Body of pancreas (tissue), 4 donors: ENCODE measurements around the gene KCNA3. TPM values are rescaled to one million over a fixed set of nuclear protein-coding genes. Genes with fewer than 3 reads are reported as not detected.

Experiments used
- ATAC-seq: fragments of 150-250 bp; one replicate; pipeline ENCODE4 v1.9.1; 2016
- DNase-seq, 4 donors: peaks; one replicate each; pipeline ENCODE4 v3.0.0-alpha.2; 2019
- H3K27ac ChIP-seq, 4 donors: fragments of 200-600 bp; sonication (generic); 1 replicate in 3 of 4; 2 replicates in 1 of 4; pipeline versions ENCODE4 v1.5.1 to v1.6.1; 2016 to 2019; ENCODE audit warnings: mild to moderate bottlenecking in 1 of 4, mixed read lengths in 1 of 4, moderate library complexity in 1 of 4
- H3K27me3 ChIP-seq, 2 donors: fragments of 200-600 bp; sonication (generic); one replicate each; pipeline ENCODE4 v1.6.0; 2016; ENCODE audit warnings: mild to moderate bottlenecking in 1 of 2
- H3K36me3 ChIP-seq, 2 donors: fragments of 200-600 bp; sonication (generic); replicated peaks in 1 of 2; 2 replicates each; pipeline ENCODE4 v1.5.1; 2016; ENCODE audit warnings: low read depth in 2 of 2; ENCODE audit not compliant: insufficient read depth in 1 of 2
- H3K4me1 ChIP-seq: fragments of 200-600 bp; sonication (generic); one replicate; pipeline ENCODE4 v1.6.0; 2016
- H3K4me3 ChIP-seq, 2 donors: fragments of 200-600 bp; sonication (generic); 1 replicate in 1 of 2; 2 replicates in 1 of 2; pipeline ENCODE4 v1.5.1; 2016 to 2019
- H3K9me3 ChIP-seq, 3 donors: fragments of 200-600 bp; sonication (generic); 1 replicate in 2 of 3; 2 replicates in 1 of 3; pipeline ENCODE4 v1.5.1; 2016
- POLR2A ChIP-seq, 3 donors: fragments of 450-650 bp; IDR thresholded peaks; one replicate each; pipeline ENCODE4 v1.6.1; 2016; ENCODE audit warnings: antibody characterized with exemption in 3 of 3, mild to moderate bottlenecking in 2 of 3
- WGBS, 2 donors: methylation state at CpG; one replicate each; pipeline ENCODE4 v1.1.5; 2017; 5-methylcytosine and 5-hydroxymethylcytosine counted together
- intact Hi-C: fragments of 100-400 bp; cut with DNase I; formaldehyde crosslinking; loops from one replicate; pipeline ENCODE4 v1.15.1; 2023
- total RNA-seq, 2 donors: library from RNA; depleted of rRNA; stranded (reverse); fragments of >200 nt; gene quantifications; one replicate each; pipeline ENCODE4 v1.1.0, GENCODE V29; 2016
- TF ChIP-seq, protein P1 (sequence below), 7 experiments: fragments of 450-650 bp in 4 of 7; fragments of 200-600 bp in 3 of 7; sonication (generic) in 3 of 7; IDR thresholded peaks; one replicate each; pipeline ENCODE4 v1.5.1; 2016 to 2019; ENCODE audit warnings: antibody characterized with exemption in 7 of 7

KCNA3 gene
- total RNA-seq, 2 donors from 2014 or later: 1.3 to 2.3 TPM

DNA sequence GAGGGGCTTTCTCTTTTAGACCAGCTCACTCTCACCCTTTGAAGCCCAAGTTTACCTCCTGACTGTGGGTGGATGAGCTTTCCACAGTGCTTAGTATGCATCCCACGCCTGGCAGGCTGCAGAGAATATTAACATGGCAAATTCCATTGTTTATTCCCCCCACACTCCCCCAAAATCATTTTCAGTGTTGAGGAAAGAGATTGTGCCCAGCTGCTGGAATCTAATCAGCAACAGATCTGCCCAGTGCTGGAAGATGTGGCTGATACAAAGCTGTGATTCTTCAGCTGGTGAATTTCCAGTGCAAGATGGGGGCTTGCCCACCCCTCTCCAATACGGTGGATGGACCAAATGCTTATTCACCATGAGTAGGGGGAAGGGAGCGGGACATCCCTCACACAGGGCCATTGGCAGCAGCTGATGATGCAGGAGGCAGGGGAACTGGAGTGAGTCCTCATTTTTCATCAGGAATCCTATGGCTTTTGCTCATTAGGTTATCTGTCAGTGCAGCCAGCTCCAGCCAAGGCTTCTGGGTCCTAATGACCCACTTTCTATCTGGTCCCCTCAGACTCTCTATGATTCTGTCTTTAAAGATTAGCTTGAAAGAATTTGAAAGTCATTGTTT, 39.7 kb upstream of the KCNA3 start:
- WGBS, 2 donors: 51 to 52% methylated on average over 3 of the region's 3 CpGs
- DNase-seq: no peak
- intact Hi-C loops: no loop called here

DNA sequence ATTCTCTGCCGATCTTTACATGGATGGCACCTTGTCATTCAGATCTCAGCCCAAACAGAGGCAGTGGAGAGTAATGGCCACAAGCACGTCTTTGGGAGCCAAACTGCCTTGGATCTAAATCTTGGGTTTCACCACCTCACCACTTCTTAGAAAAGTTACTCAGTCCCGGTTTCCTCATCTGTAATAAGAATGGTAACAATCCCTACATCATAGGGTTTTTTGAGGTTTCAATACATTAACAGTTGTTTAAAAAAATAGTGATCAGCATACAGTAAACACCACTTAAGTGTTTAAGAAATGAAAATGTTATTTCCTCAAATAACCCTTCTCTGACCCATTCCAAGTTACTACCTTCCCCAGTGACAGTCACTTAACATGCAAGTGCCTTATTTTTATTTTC, 38.5 kb upstream of the KCNA3 start:
- ATAC-seq: no peak
- intact Hi-C loops: no loop called here
- 44 to 58% methylated on average over 3 of the region's 3 CpGs for WGBS, 2 donors
- no peak for DNase-seq
- Histone ChIP-seq H3K4me1 (no peaks in the 10 kb centered on the region), H3K9me3 (no peaks in the 10 kb centered on the region), H3K36me3 (no peaks in the 10 kb centered on the region), H3K4me3 (no peak overlapping the region), H3K27ac (no peak overlapping the region), H3K27me3 (no peaks in the 10 kb centered on the region)
- TF ChIP-seq, protein P1, sequence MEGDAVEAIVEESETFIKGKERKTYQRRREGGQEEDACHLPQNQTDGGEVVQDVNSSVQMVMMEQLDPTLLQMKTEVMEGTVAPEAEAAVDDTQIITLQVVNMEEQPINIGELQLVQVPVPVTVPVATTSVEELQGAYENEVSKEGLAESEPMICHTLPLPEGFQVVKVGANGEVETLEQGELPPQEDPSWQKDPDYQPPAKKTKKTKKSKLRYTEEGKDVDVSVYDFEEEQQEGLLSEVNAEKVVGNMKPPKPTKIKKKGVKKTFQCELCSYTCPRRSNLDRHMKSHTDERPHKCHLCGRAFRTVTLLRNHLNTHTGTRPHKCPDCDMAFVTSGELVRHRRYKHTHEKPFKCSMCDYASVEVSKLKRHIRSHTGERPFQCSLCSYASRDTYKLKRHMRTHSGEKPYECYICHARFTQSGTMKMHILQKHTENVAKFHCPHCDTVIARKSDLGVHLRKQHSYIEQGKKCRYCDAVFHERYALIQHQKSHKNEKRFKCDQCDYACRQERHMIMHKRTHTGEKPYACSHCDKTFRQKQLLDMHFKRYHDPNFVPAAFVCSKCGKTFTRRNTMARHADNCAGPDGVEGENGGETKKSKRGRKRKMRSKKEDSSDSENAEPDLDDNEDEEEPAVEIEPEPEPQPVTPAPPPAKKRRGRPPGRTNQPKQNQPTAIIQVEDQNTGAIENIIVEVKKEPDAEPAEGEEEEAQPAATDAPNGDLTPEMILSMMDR (IDR thresholded peaks at IDR 0.05): no peak
- no peak for TF ChIP-seq POLR2A (IDR thresholded peaks at IDR 0.05)

More for the DNA sequence above, 39.7 kb upstream of the KCNA3 start:
- no peaks in the 10 kb centered on the region for H3K4me1 ChIP-seq
- TF ChIP-seq, protein P1 (IDR thresholded peaks at IDR 0.05): no peak
- no peak for TF ChIP-seq POLR2A (IDR thresholded peaks at IDR 0.05)
- no peak overlapping the region for H3K4me3 ChIP-seq
- no peaks in the 10 kb centered on the region for H3K9me3 ChIP-seq
- no peaks in the 10 kb centered on the region for H3K36me3 ChIP-seq
- ATAC-seq: no peak
- no peak overlapping the region for H3K27ac ChIP-seq
- H3K27me3 ChIP-seq: no peaks in the 10 kb centered on the region

DNA sequence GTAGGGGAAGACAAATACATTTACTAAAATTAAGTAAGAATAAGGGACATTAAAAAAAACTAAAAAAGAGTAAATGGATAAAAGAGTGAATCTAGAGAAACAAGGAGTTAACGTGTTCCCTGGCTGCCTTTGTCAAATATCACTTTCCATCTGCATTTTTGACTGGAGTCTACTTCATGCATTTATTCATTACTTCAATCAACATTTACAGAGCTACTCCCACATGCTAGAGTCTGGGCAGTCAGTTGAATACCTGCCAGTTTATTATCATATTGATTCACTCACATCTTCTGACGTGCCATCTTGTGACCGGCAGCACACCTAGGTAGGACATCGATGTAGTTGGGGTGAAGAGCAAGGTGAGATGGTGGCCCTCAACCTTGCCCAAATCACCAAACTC, 35.6 kb upstream of the KCNA3 start:
- no peak for ATAC-seq
- TF ChIP-seq, protein P1 (IDR thresholded peaks at IDR 0.05): no peak
- no peak for TF ChIP-seq POLR2A (IDR thresholded peaks at IDR 0.05)
- no peak overlapping the region for H3K27ac ChIP-seq
- DNase-seq: no peak
- 65 to 69% methylated on average over 4 of the region's 4 CpGs for WGBS, 2 donors
- no peaks in the 10 kb centered on the region for H3K36me3 ChIP-seq
- H3K4me1 ChIP-seq: no peaks in the 10 kb centered on the region
- no peaks in the 10 kb centered on the region for H3K27me3 ChIP-seq
- H3K4me3 ChIP-seq: no peak overlapping the region
- H3K9me3 ChIP-seq: no peaks in the 10 kb centered on the region
- intact Hi-C loops: no loop called here

DNA sequence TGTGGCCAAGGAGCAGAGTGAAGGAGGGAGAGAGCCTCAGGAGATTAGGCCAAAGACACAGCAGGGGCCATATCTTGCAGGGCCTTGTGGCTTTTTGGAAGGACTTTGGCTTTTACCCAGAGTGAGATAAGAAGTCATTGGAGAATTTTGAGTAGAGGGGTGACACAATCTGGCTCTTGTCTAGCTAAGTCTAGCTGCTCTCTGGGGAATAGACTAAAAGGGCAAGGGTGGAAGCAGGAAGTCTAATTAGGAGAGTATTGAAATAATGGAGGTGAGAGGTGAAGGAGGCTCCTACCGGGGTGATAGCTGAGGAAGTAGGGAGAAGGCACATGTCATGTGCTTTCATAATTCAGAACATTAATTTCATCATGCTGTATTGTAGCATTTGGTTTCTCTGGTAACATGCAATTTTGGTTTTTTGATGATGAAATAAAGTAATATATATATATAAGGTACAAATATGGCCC, 34.3 kb upstream of the KCNA3 start:
- intact Hi-C loops: no loop called here
- Histone ChIP-seq H3K36me3 (no peaks in the 10 kb centered on the region), H3K9me3 (no peaks in the 10 kb centered on the region), H3K27ac (no peak overlapping the region), H3K4me3 (no peak overlapping the region), H3K27me3 (no peaks in the 10 kb centered on the region), H3K4me1 (no peaks in the 10 kb centered on the region)
- WGBS, 2 donors: 64 to 78% methylated on average over 1 of the region's 1 CpG
- no peak for DNase-seq
- ATAC-seq: no peak
- no peak for TF ChIP-seq POLR2A (IDR thresholded peaks at IDR 0.05)
- TF ChIP-seq, protein P1 (IDR thresholded peaks at IDR 0.05): no peak

DNA sequence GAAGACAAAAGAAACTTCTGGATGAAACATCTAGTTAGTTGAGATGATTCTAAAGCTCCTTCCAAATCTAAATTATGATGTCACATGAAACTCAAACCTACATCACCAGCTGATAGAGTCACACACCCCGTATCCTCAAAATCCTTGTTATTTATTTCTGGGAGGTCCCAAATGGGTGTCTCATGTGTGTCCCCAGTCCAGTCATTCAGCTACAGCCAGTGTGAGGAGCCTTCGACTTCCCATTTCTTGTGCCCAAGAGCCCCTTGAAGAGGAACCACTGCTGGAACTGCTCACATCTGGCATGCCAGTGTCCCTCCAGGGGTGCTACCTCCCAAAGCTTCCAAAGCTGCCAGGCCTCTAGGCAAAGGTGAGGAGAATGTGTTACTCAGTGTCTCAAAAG, 32.5 kb upstream of the KCNA3 start:
- Histone ChIP-seq H3K4me3 (no peak overlapping the region), H3K36me3 (no peaks in the 10 kb centered on the region), H3K9me3 (no peaks in the 10 kb centered on the region), H3K27me3 (no peaks in the 10 kb centered on the region), H3K4me1 (no peaks in the 10 kb centered on the region), H3K27ac (no peak overlapping the region)
- TF ChIP-seq POLR2A (IDR thresholded peaks at IDR 0.05): no peak
- TF ChIP-seq, protein P1 (IDR thresholded peaks at IDR 0.05): no peak
- 62 to 69% methylated on average over 2 of the region's 2 CpGs for WGBS, 2 donors
- no peak for DNase-seq
- intact Hi-C loops: no loop called here
- ATAC-seq: no peak
